HUES48 (cell line): Measurements from ENCODE around the gene MTUS2.

Source experiments
- H3K27ac ChIP-seq: one replicate; pipeline ENCODE4 v1.7.0; 2013; ENCODE audit warnings: low read depth, low read length, inconsistent platforms
- H3K27me3 ChIP-seq: 2 replicates; pipeline ENCODE4 v1.6.1; 2013; ENCODE audit warnings: mild to moderate bottlenecking, low read length; ENCODE audit not compliant: control insufficient read depth, insufficient read depth
- H3K36me3 ChIP-seq: 2 replicates; pipeline ENCODE4 v1.6.1; 2013; ENCODE audit warnings: low read length; ENCODE audit not compliant: control insufficient read depth, insufficient read depth
- H3K4me1 ChIP-seq: 2 replicates; pipeline ENCODE4 v1.6.1; 2013; ENCODE audit warnings: mild to moderate bottlenecking, low read length; ENCODE audit not compliant: control insufficient read depth, insufficient read depth
- H3K4me3 ChIP-seq: 2 replicates; pipeline ENCODE4 v1.5.1; 2013; ENCODE audit warnings: mild to moderate bottlenecking, low read depth, low read length
- H3K9ac ChIP-seq: 2 replicates; pipeline ENCODE4 v1.6.1; 2013; ENCODE audit warnings: mild to moderate bottlenecking, low read depth, low read length, moderate library complexity
- H3K9me3 ChIP-seq: 2 replicates; pipeline ENCODE4 v1.6.1; 2013; ENCODE audit warnings: low read length; ENCODE audit not compliant: control insufficient read depth, insufficient read depth

The MTUS2 gene

GRCh38 chr13:29537736-29538651 lies 717.9 kb downstream of the MTUS2 start:
- Histone ChIP-seq H3K9ac (no peak overlapping the region), H3K36me3 (peaks cover 40% of the 10 kb centered on the region), H3K9me3 (no peaks in the 10 kb centered on the region)

GRCh38 chr13:29538652-29539040 lies 718.5 kb downstream of the MTUS2 start:
- no peaks in the 10 kb centered on the region for H3K27me3 ChIP-seq
- H3K4me3 ChIP-seq, result no peak overlapping the region
- no peak overlapping the region for H3K27ac ChIP-seq
- H3K4me1 ChIP-seq, result peaks cover 11% of the 10 kb centered on the region
- H3K36me3 ChIP-seq, result peaks cover 34% of the 10 kb centered on the region
- no peaks in the 10 kb centered on the region for H3K9me3 ChIP-seq
- no peak overlapping the region for H3K9ac ChIP-seq

More at GRCh38 chr13:29537736-29538651, 717.9 kb downstream of the MTUS2 start:
- Histone ChIP-seq H3K27me3 (no peaks in the 10 kb centered on the region), H3K4me1 (peaks cover 11% of the 10 kb centered on the region), H3K27ac (no peak overlapping the region), H3K4me3 (no peak overlapping the region)

- Histone ChIP-seq H3K4me1 (peaks cover 11% of the 10 kb centered on the region), H3K9me3 (no peaks in the 10 kb centered on the region), H3K36me3 (peaks cover 22% of the 10 kb centered on the region), H3K4me3 (no peak overlapping the region), H3K27ac (no peak overlapping the region), H3K9ac (no peak overlapping the region), H3K27me3 (no peaks in the 10 kb centered on the region)
Observed at GRCh38 chr13:29539856-29540255, 719.7 kb downstream of the MTUS2 start.

GRCh38 chr13:29540334-29540733 lies 720.2 kb downstream of the MTUS2 start:
- no peaks in the 10 kb centered on the region for H3K9me3 ChIP-seq
- no peaks in the 10 kb centered on the region for H3K27me3 ChIP-seq
- no peak overlapping the region for H3K27ac ChIP-seq
- H3K9ac ChIP-seq, result no peak overlapping the region
- H3K4me3 ChIP-seq, result no peak overlapping the region
- peaks cover 11% of the 10 kb centered on the region for H3K4me1 ChIP-seq
- peaks cover 20% of the 10 kb centered on the region for H3K36me3 ChIP-seq

- no peak overlapping the region for H3K9ac ChIP-seq
- no peaks in the 10 kb centered on the region for H3K9me3 ChIP-seq
- no peak overlapping the region for H3K27ac ChIP-seq
- H3K4me1 ChIP-seq, result peaks cover 11% of the 10 kb centered on the region
- H3K4me3 ChIP-seq, result no peak overlapping the region
- no peaks in the 10 kb centered on the region for H3K27me3 ChIP-seq
- peaks cover 19% of the 10 kb centered on the region for H3K36me3 ChIP-seq
Observed at GRCh38 chr13:29540799-29541198, 720.7 kb downstream of the MTUS2 start.

GRCh38 chr13:29541400-29541799 lies 721.3 kb downstream of the MTUS2 start:
- no peak overlapping the region for H3K27ac ChIP-seq
- peaks cover 13% of the 10 kb centered on the region for H3K36me3 ChIP-seq

GRCh38 chr13:29542381-29542780 lies 722.2 kb downstream of the MTUS2 start:
- H3K27me3 ChIP-seq, result no peaks in the 10 kb centered on the region
- H3K36me3 ChIP-seq, result peaks cover 11% of the 10 kb centered on the region

More at GRCh38 chr13:29541400-29541799, 721.3 kb downstream of the MTUS2 start:
- H3K4me3 ChIP-seq, result no peak overlapping the region
- no peak overlapping the region for H3K9ac ChIP-seq
- H3K27me3 ChIP-seq, result no peaks in the 10 kb centered on the region
- peaks cover 11% of the 10 kb centered on the region for H3K4me1 ChIP-seq
- no peaks in the 10 kb centered on the region for H3K9me3 ChIP-seq

GRCh38 chr13:29543230-29544215 lies 723.4 kb downstream of the MTUS2 start:
- Histone ChIP-seq H3K9ac (no peak overlapping the region), H3K9me3 (no peaks in the 10 kb centered on the region), H3K36me3 (peaks cover 11% of the 10 kb centered on the region), H3K4me3 (no peak overlapping the region), H3K27me3 (no peaks in the 10 kb centered on the region), H3K27ac (no peak overlapping the region), H3K4me1 (peaks cover 11% of the 10 kb centered on the region)

More at GRCh38 chr13:29542381-29542780, 722.2 kb downstream of the MTUS2 start:
- Histone ChIP-seq H3K9ac (no peak overlapping the region), H3K4me3 (no peak overlapping the region), H3K4me1 (peaks cover 11% of the 10 kb centered on the region), H3K9me3 (no peaks in the 10 kb centered on the region), H3K27ac (no peak overlapping the region)

GRCh38 chr13:29545988-29546387 lies 725.8 kb downstream of the MTUS2 start:
- H3K4me3 ChIP-seq, result no peak overlapping the region
- no peaks in the 10 kb centered on the region for H3K27me3 ChIP-seq
- no peaks in the 10 kb centered on the region for H3K9me3 ChIP-seq
- H3K9ac ChIP-seq, result no peak overlapping the region
- H3K4me1 ChIP-seq, result peaks cover under 1% of the 10 kb centered on the region
- H3K27ac ChIP-seq, result no peak overlapping the region
- peaks cover 29% of the 10 kb centered on the region for H3K36me3 ChIP-seq

GRCh38 chr13:29546662-29547061 lies 726.5 kb downstream of the MTUS2 start:
- Histone ChIP-seq H3K36me3 (peaks cover 35% of the 10 kb centered on the region), H3K27me3 (no peaks in the 10 kb centered on the region), H3K9me3 (no peaks in the 10 kb centered on the region), H3K4me1 (no peaks in the 10 kb centered on the region; the same call in none of the 2 replicates), H3K4me3 (no peak overlapping the region), H3K9ac (no peak overlapping the region), H3K27ac (no peak overlapping the region)
